ENCODE results near the gene FRMPD1.

GRCh38 chr9:37650873-37651768, at the start of gene FRMPD1:
- TF ChIP-seq GATA2 (IDR thresholded peaks at IDR 0.05; ENCODE audit: low read depth, low read length) (no peak), GATA3 (IDR thresholded peaks at IDR 0.05; ENCODE audit: low read depth, low read length) (no peak)

Measured in SH-SY5Y (cell line).